Measurements from ENCODE around the gene PALLD.

- TF ChIP-seq CTCF (IDR thresholded peaks at IDR 0.05) (no peak), POLR2AphosphoS5 (IDR thresholded peaks at IDR 0.05; ENCODE audit: low read depth, low read length) (no peak)
Measured at GRCh38 chr4:168716406-168717129, 219.7 kb downstream of the PALLD start.

Measured in Panc1 (cell line).